Trophoblast cell (in vitro differentiated cells and primary cell): ENCODE measurements around the gene CHRND.
A peak's percentile ranks its signal among the peaks of the same experiment; 100 is the strongest.

ENCODE experiments used
- DNase-seq, 2 donors: peaks; one replicate each; pipeline ENCODE4 v3.0.0-alpha.2; 2016
- H2AFZ ChIP-seq: 2 replicates; pipeline ENCODE4 v1.6.1; 2013; ENCODE audit warnings: low read length, moderate library complexity, mild to moderate bottlenecking; ENCODE audit not compliant: insufficient read depth, poor library complexity
- H2AK5ac ChIP-seq: 2 replicates; pipeline ENCODE4 v1.6.1; 2013; ENCODE audit warnings: mild to moderate bottlenecking, low read length
- H2BK120ac ChIP-seq: 2 replicates; pipeline ENCODE4 v1.6.1; 2013; ENCODE audit warnings: low read length, mild to moderate bottlenecking, moderate library complexity; ENCODE audit not compliant: insufficient read depth, poor library complexity
- H2BK12ac ChIP-seq: 2 replicates; pipeline ENCODE4 v1.6.1; 2013; ENCODE audit warnings: mild to moderate bottlenecking, low read length, moderate library complexity
- H2BK5ac ChIP-seq: 2 replicates; pipeline ENCODE4 v1.6.1; 2013; ENCODE audit warnings: low read length, low read depth, moderate library complexity, mild to moderate bottlenecking; ENCODE audit not compliant: poor library complexity
- H3K14ac ChIP-seq: 2 replicates; pipeline ENCODE4 v1.6.1; 2013; ENCODE audit warnings: mild to moderate bottlenecking, low read length
- H3K18ac ChIP-seq: 2 replicates; pipeline ENCODE4 v1.6.1; 2013; ENCODE audit warnings: mild to moderate bottlenecking, low read length
- H3K23ac ChIP-seq: 2 replicates; pipeline ENCODE4 v1.6.1; 2013; ENCODE audit warnings: low read length
- H3K27ac ChIP-seq: 2 replicates; pipeline ENCODE4 v1.5.1; 2013; ENCODE audit warnings: low read depth, mild to moderate bottlenecking, inconsistent platforms, low read length, moderate library complexity
- H3K27me3 ChIP-seq: 2 replicates; pipeline ENCODE4 v1.6.1; 2013; ENCODE audit warnings: inconsistent platforms, mild to moderate bottlenecking, low read length, moderate library complexity; ENCODE audit not compliant: insufficient read depth
- H3K36me3 ChIP-seq, 2 experiments: 1 replicate in 1 of 2; 2 replicates in 1 of 2; pipeline ENCODE4 v1.6.1; 2013; ENCODE audit warnings: low read length in 2 of 2, mild to moderate bottlenecking in 2 of 2, moderate library complexity in 1 of 2; ENCODE audit not compliant: insufficient read depth in 2 of 2, control insufficient read depth in 1 of 2
- H3K4ac ChIP-seq: 2 replicates; pipeline ENCODE4 v1.6.1; 2013; ENCODE audit warnings: low read depth, mild to moderate bottlenecking, low read length, moderate library complexity
- H3K4me1 ChIP-seq, 2 experiments: 1 replicate in 1 of 2; 2 replicates in 1 of 2; pipeline ENCODE4 v1.6.1; 2013; ENCODE audit warnings: low read length in 2 of 2, mild to moderate bottlenecking in 2 of 2, moderate library complexity in 1 of 2; ENCODE audit not compliant: insufficient read depth in 2 of 2, control insufficient read depth in 1 of 2
- H3K4me2 ChIP-seq: 2 replicates; pipeline ENCODE4 v1.6.1; 2013; ENCODE audit warnings: inconsistent platforms, mild to moderate bottlenecking, low read length, moderate library complexity
- H3K4me3 ChIP-seq: 2 replicates; pipeline ENCODE4 v1.5.1; 2013; ENCODE audit warnings: mild to moderate bottlenecking, low read depth, low read length, inconsistent platforms
- H3K79me1 ChIP-seq: one replicate; pipeline ENCODE4 v1.6.1; 2013; ENCODE audit warnings: low read length
- H3K79me2 ChIP-seq: 2 replicates; pipeline ENCODE4 v1.6.1; 2013; ENCODE audit warnings: low read length, mild to moderate bottlenecking; ENCODE audit not compliant: control insufficient read depth, insufficient read depth, poor library complexity
- H3K9ac ChIP-seq: 2 replicates; pipeline ENCODE4 v1.6.1; 2013; ENCODE audit warnings: mild to moderate bottlenecking, low read length
- H3K9me3 ChIP-seq: 2 replicates; pipeline ENCODE4 v1.6.1; 2013; ENCODE audit warnings: low read depth, mild to moderate bottlenecking, control low read depth, inconsistent platforms, low read length; ENCODE audit not compliant: insufficient read depth
- H4K12ac ChIP-seq: 2 replicates; pipeline ENCODE4 v1.6.1; 2013; ENCODE audit warnings: low read depth, mild to moderate bottlenecking, low read length, moderate library complexity
- H4K8ac ChIP-seq: 2 replicates; pipeline ENCODE4 v1.6.1; 2013; ENCODE audit warnings: low read depth, mild to moderate bottlenecking, low read length, moderate library complexity
- H4K91ac ChIP-seq: one replicate; pipeline ENCODE4 v1.6.1; 2013; ENCODE audit warnings: low read depth, mild to moderate bottlenecking, low read length, moderate library complexity
- WGBS: extraction: QIAGEN DNeasy Blood & Tissue Kit; methylation state at CpG from one replicate; pipeline ENCODE4 v1.1.7; 2013; ENCODE audit warnings: missing lambda C conversion rate; ENCODE audit not compliant: insufficient read length, insufficient coverage; ENCODE audit errors: extremely low coverage; 5-methylcytosine and 5-hydroxymethylcytosine counted together

The CHRND gene

GRCh38 chr2:232519581-232520438, 6.2 kb upstream of the CHRND start, which contains the start of gene PRSS56:
Gene PRSS56 (plus strand): TSS chr2:232520388. CDS start chr2:232520599, 211 bp downstream.
- Histone ChIP-seq H3K79me2 (no peaks in the 10 kb centered on the region), H4K8ac (no peak within 1 kb of the TSS), H3K4ac (no peak within 1 kb of the TSS), H3K27me3 (peaks cover 25% of the 10 kb centered on the region), H3K18ac (no peak within 1 kb of the TSS), H3K27ac (no peak within 1 kb of the TSS), H3K14ac (no peak within 1 kb of the TSS), H3K4me3 (no peak within 1 kb of the TSS), H2AFZ (no peak within 1 kb of the TSS), H3K4me1 (peaks cover 0 to 6% of the 10 kb centered on the region in 2 experiments), H3K4me2 (no peak within 1 kb of the TSS), H3K36me3 (no peaks in the 10 kb centered on the region), H3K23ac (no peak within 1 kb of the TSS), H2BK120ac (no peak within 1 kb of the TSS), H2BK5ac (no peak within 1 kb of the TSS), H3K79me1 (no peaks in the 10 kb centered on the region), H4K12ac (no peak within 1 kb of the TSS), H2AK5ac (no peak within 1 kb of the TSS), H3K9ac (no peak within 1 kb of the TSS), H2BK12ac (no peak within 1 kb of the TSS), H3K9me3 (peaks cover 2% of the 10 kb centered on the region), H4K91ac (no peak within 1 kb of the TSS)
- DNase-seq = no peak
- WGBS = no CpG with 5 or more reads among the region's 19 CpGs

- DNase-seq = no peak
- Histone ChIP-seq H3K14ac (no peak overlapping the region), H3K36me3 (no peaks in the 10 kb centered on the region), H3K4me1 (peaks cover 0 to 6% of the 10 kb centered on the region in 2 experiments), H2BK5ac (no peak overlapping the region), H3K4me2 (no peak overlapping the region), H3K23ac (no peak overlapping the region), H2BK12ac (no peak overlapping the region), H3K18ac (no peak overlapping the region), H2AFZ (no peak overlapping the region), H3K9me3 (peaks cover 2% of the 10 kb centered on the region), H2BK120ac (no peak overlapping the region), H4K8ac (no peak overlapping the region), H3K9ac (no peak overlapping the region), H3K79me2 (no peaks in the 10 kb centered on the region), H3K27me3 (peaks cover 29% of the 10 kb centered on the region), H3K4ac (no peak overlapping the region), H4K12ac (no peak overlapping the region), H2AK5ac (no peak overlapping the region), H3K4me3 (no peak overlapping the region), H3K79me1 (no peaks in the 10 kb centered on the region), H4K91ac (no peak overlapping the region), H3K27ac (no peak overlapping the region)
- no CpG with 5 or more reads among the region's 15 CpGs for WGBS
These were observed 5.5 kb upstream of the CHRND start for GRCh38 chr2:232520489-232520888.

- Histone ChIP-seq H2AFZ (no peak overlapping the region), H3K9me3 (peaks cover 2% of the 10 kb centered on the region), H3K4me3 (no peak overlapping the region), H3K14ac (no peak overlapping the region), H3K4ac (no peak overlapping the region), H4K91ac (no peak overlapping the region), H3K27ac (no peak overlapping the region), H2BK12ac (no peak overlapping the region), H3K79me1 (no peaks in the 10 kb centered on the region), H4K12ac (no peak overlapping the region), H3K79me2 (no peaks in the 10 kb centered on the region), H3K4me1 (peaks cover 0 to 6% of the 10 kb centered on the region in 2 experiments), H4K8ac (no peak overlapping the region), H2BK120ac (no peak overlapping the region), H3K23ac (no peak overlapping the region), H2AK5ac (no peak overlapping the region), H3K36me3 (no peaks in the 10 kb centered on the region), H3K4me2 (no peak overlapping the region), H3K18ac (no peak overlapping the region), H3K27me3 (peaks cover 29% of the 10 kb centered on the region), H2BK5ac (no peak overlapping the region), H3K9ac (no peak overlapping the region)
- WGBS = no CpG with 5 or more reads among the region's 14 CpGs
- DNase-seq = no peak
These were observed 4.9 kb upstream of the CHRND start for GRCh38 chr2:232521098-232521497.

GRCh38 chr2:232521959-232522622, 3.9 kb upstream of the CHRND start:
- no peak overlapping the region for H3K4me2 ChIP-seq
- H3K23ac ChIP-seq = no peak overlapping the region
- H2AFZ ChIP-seq = no peak overlapping the region
- H3K9ac ChIP-seq = no peak overlapping the region
- no peaks in the 10 kb centered on the region for H3K36me3 ChIP-seq
- H2BK12ac ChIP-seq = no peak overlapping the region
- H3K14ac ChIP-seq = no peak overlapping the region
- H3K18ac ChIP-seq = no peak overlapping the region
- peak in 1 of 2 donors; percentile 57 for DNase-seq
- no peaks in the 10 kb centered on the region for H3K79me1 ChIP-seq
- WGBS = no CpG with 5 or more reads among the region's 66 CpGs
- peaks cover 0 to 6% of the 10 kb centered on the region in 2 experiments for H3K4me1 ChIP-seq
- H3K4me3 ChIP-seq = no peak overlapping the region
- H3K4ac ChIP-seq = no peak overlapping the region
- no peak overlapping the region for H2BK5ac ChIP-seq
- H4K91ac ChIP-seq = no peak overlapping the region
- no peak overlapping the region for H2AK5ac ChIP-seq
- H2BK120ac ChIP-seq = no peak overlapping the region
- no peak overlapping the region for H4K12ac ChIP-seq
- H3K27ac ChIP-seq = no peak overlapping the region
- no peak overlapping the region for H4K8ac ChIP-seq
- H3K9me3 ChIP-seq = peaks cover 2% of the 10 kb centered on the region
- peaks cover 29% of the 10 kb centered on the region for H3K27me3 ChIP-seq
- no peaks in the 10 kb centered on the region for H3K79me2 ChIP-seq
